Astrocyte (in vitro differentiated cells and primary cell): ENCODE measurements around the gene ZXDC. TPM values are rescaled to one million over a fixed set of nuclear protein-coding genes. Genes with fewer than 3 reads are reported as not detected.

Source experiments
- DNase-seq: peaks from one replicate; pipeline ENCODE4 v3.0.0-alpha.2; 2010; ENCODE audit warnings: low read depth
- FAIRE-seq: peaks from 2 replicates; lab custom pipeline; 2011; peaks lifted over from hg19 to GRCh38; lab: Jason Lieb, UNC
- H2AFZ ChIP-seq: 2 replicates; pipeline ENCODE4 v1.6.0; 2012; ENCODE audit warnings: low read depth, low read length, inconsistent platforms
- H3K27ac ChIP-seq: 2 replicates; pipeline ENCODE4 v1.5.1; 2011; ENCODE audit warnings: low read depth, low read length, inconsistent platforms
- H3K27me3 ChIP-seq: 2 replicates; pipeline ENCODE4 v1.6.0; 2011; ENCODE audit warnings: low read length, inconsistent platforms; ENCODE audit not compliant: insufficient read depth
- H3K36me3 ChIP-seq: 2 replicates; pipeline ENCODE4 v1.5.1; 2011; ENCODE audit warnings: low read length, inconsistent platforms; ENCODE audit not compliant: insufficient read depth
- H3K4me1 ChIP-seq: 2 replicates; pipeline ENCODE4 v1.5.1; 2011; ENCODE audit warnings: low read length, inconsistent platforms; ENCODE audit not compliant: insufficient read depth
- H3K4me2 ChIP-seq: 2 replicates; pipeline ENCODE4 v1.6.0; 2012; ENCODE audit warnings: low read length, inconsistent platforms
- H3K4me3 ChIP-seq: 2 replicates; pipeline ENCODE4 v1.5.1; 2011; ENCODE audit warnings: low read depth, mild to moderate bottlenecking, low read length, inconsistent platforms; ENCODE audit not compliant: insufficient read depth
- H3K79me2 ChIP-seq: 2 replicates; pipeline ENCODE4 v1.6.0; 2012; ENCODE audit warnings: mild to moderate bottlenecking, low read length, inconsistent platforms; ENCODE audit not compliant: insufficient read depth
- H3K9ac ChIP-seq: 2 replicates; pipeline ENCODE4 v1.6.0; 2012; ENCODE audit warnings: mild to moderate bottlenecking, low read length, inconsistent platforms
- H3K9me3 ChIP-seq: 2 replicates; pipeline ENCODE4 v1.5.1; 2012; ENCODE audit warnings: low read depth, mild to moderate bottlenecking, low read length, inconsistent platforms; ENCODE audit not compliant: insufficient read depth
- H4K20me1 ChIP-seq: 2 replicates; pipeline ENCODE4 v1.6.0; 2012; ENCODE audit warnings: low read length, inconsistent platforms; ENCODE audit not compliant: insufficient read depth
- H3K27ac Mint-ChIP-seq: one replicate; pipeline ENCODE4 v1.8.0; 2021; ENCODE audit warnings: mild to moderate bottlenecking, mixed read lengths; ENCODE audit not compliant: unreplicated experiment
- H3K27me3 Mint-ChIP-seq: one replicate; pipeline ENCODE4 v1.8.0; 2021; ENCODE audit warnings: low read depth, mixed read lengths; ENCODE audit not compliant: unreplicated experiment
- H3K36me3 Mint-ChIP-seq: one replicate; pipeline ENCODE4 v1.8.0; 2021; ENCODE audit warnings: low read depth, mixed read lengths; ENCODE audit not compliant: unreplicated experiment
- H3K4me1 Mint-ChIP-seq: one replicate; pipeline ENCODE4 v1.8.0; 2021; ENCODE audit warnings: low read depth, mixed read lengths; ENCODE audit not compliant: unreplicated experiment
- H3K4me3 Mint-ChIP-seq: one replicate; pipeline ENCODE4 v1.8.0; 2021; ENCODE audit warnings: mild to moderate bottlenecking, moderate library complexity, mixed read lengths; ENCODE audit not compliant: unreplicated experiment
- H3K9me3 Mint-ChIP-seq: one replicate; pipeline ENCODE4 v1.8.0; 2021; ENCODE audit warnings: mild to moderate bottlenecking, mixed read lengths; ENCODE audit not compliant: unreplicated experiment
- CTCF ChIP-seq: IDR thresholded peaks from 2 replicates; pipeline ENCODE4 v1.5.1; 2011; ENCODE audit warnings: low read depth, mild to moderate bottlenecking, inconsistent platforms, low read length, moderate library complexity; ENCODE audit not compliant: insufficient read depth
- EZH2 ChIP-seq: IDR thresholded peaks from 2 replicates; pipeline ENCODE4 v1.6.1; 2012; ENCODE audit warnings: mild to moderate bottlenecking, low read length, inconsistent platforms; ENCODE audit not compliant: insufficient read depth
- total RNA-seq: library from RNA; stranded (reverse); gene quantifications from 2 replicates; pipeline ENCODE4 v1.2.1, GENCODE V29; 2021

ZXDC gene
- total RNA-seq, 1 donor from 2014 or later: 19.6 TPM

DNA sequence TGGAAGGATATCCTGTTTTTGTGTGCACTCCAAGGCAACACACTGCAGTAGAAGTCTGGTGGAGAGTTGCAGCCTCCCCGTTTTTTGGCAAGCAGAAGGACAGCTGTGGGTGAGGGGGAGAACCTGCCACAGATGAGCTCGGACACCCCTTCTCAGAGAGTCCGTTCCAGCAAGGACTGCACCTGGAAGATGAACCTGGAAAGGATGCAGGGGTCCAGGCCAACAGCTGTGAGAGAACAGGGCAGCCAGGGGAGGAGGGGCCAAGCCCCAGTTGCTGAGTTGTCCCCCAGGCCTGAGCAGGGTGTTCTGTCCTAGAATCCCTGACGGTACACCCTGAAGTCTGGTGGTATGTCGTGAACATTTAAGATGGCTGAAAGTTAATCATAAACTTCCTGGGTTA, 30.2 kb downstream of the ZXDC start:
- H3K36me3 Mint-ChIP-seq: peaks cover 3% of the 10 kb centered on the region
- DNase-seq (no peak), FAIRE-seq (no peak)
- Histone ChIP-seq H2AFZ (no peak overlapping the region), H3K9ac (no peak overlapping the region), H3K9me3 (no peaks in the 10 kb centered on the region), H3K79me2 (no peaks in the 10 kb centered on the region), H3K36me3 (no peaks in the 10 kb centered on the region), H3K4me3 (no peak overlapping the region), H3K27ac (no peak overlapping the region), H3K27me3 (no peaks in the 10 kb centered on the region), H3K4me1 (no peaks in the 10 kb centered on the region), H4K20me1 (peaks cover 24% of the 10 kb centered on the region), H3K4me2 (no peak overlapping the region)
- TF ChIP-seq EZH2 (no peak), CTCF (no peak)
- no peaks in the 10 kb centered on the region for H3K9me3 Mint-ChIP-seq
- H3K27ac Mint-ChIP-seq: no peak overlapping the region
- H3K27me3 Mint-ChIP-seq: no peaks in the 10 kb centered on the region
- H3K4me3 Mint-ChIP-seq: no peak overlapping the region
- no peaks in the 10 kb centered on the region for H3K4me1 Mint-ChIP-seq

DNA sequence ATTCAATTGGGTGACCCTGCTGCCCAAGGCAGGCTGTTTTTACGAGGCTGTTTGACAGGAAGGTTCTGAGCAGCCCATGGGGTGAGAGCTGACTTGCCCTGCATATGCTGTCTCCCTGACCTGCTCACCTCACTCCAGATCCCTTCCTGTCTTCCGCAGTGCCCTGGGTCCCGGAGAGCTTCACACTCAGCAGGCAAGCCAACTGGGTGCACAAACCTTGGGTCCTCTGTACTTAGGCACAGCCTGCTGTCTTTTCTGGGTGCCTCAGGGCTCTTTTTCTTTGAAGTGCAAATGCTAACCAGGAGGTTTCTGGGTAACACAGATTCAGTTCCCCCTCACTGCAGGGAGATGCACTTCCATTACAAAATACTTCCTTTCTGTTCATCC, 32.8 kb downstream of the ZXDC start:
- no peak overlapping the region for H3K27ac Mint-ChIP-seq
- no peak overlapping the region for H3K27ac ChIP-seq
- H3K79me2 ChIP-seq: no peaks in the 10 kb centered on the region
- no peak for FAIRE-seq
- TF ChIP-seq EZH2 (no peak), CTCF (no peak)
- DNase-seq: no peak
- H3K9me3 ChIP-seq: no peaks in the 10 kb centered on the region
- H3K4me2 ChIP-seq: no peak overlapping the region
- no peaks in the 10 kb centered on the region for H3K36me3 ChIP-seq
- H3K4me3 ChIP-seq: no peak overlapping the region
- no peak overlapping the region for H3K4me3 Mint-ChIP-seq
- no peaks in the 10 kb centered on the region for H3K27me3 ChIP-seq
- no peaks in the 10 kb centered on the region for H3K27me3 Mint-ChIP-seq
- no peaks in the 10 kb centered on the region for H3K4me1 ChIP-seq
- H3K36me3 Mint-ChIP-seq: no peaks in the 10 kb centered on the region
- no peak overlapping the region for H3K9ac ChIP-seq
- peaks cover 15% of the 10 kb centered on the region for H4K20me1 ChIP-seq
- no peaks in the 10 kb centered on the region for H3K9me3 Mint-ChIP-seq
- no peaks in the 10 kb centered on the region for H3K4me1 Mint-ChIP-seq
- H2AFZ ChIP-seq: no peak overlapping the region

- H2AFZ ChIP-seq: no peak overlapping the region
- H3K9me3 ChIP-seq: no peaks in the 10 kb centered on the region
- H3K9ac ChIP-seq: no peak overlapping the region
- no peak overlapping the region for H3K4me3 Mint-ChIP-seq
- no peak for DNase-seq
- H3K27me3 ChIP-seq: no peaks in the 10 kb centered on the region
- H3K4me1 Mint-ChIP-seq: no peaks in the 10 kb centered on the region
- peaks cover 15% of the 10 kb centered on the region for H4K20me1 ChIP-seq
- H3K79me2 ChIP-seq: no peaks in the 10 kb centered on the region
- no peaks in the 10 kb centered on the region for H3K36me3 ChIP-seq
- no peak for FAIRE-seq
- no peak overlapping the region for H3K4me2 ChIP-seq
- no peaks in the 10 kb centered on the region for H3K9me3 Mint-ChIP-seq
- H3K27ac Mint-ChIP-seq: no peak overlapping the region
- H3K36me3 Mint-ChIP-seq: no peaks in the 10 kb centered on the region
- no peak overlapping the region for H3K27ac ChIP-seq
- no peaks in the 10 kb centered on the region for H3K27me3 Mint-ChIP-seq
- H3K4me3 ChIP-seq: no peak overlapping the region
- H3K4me1 ChIP-seq: no peaks in the 10 kb centered on the region
- TF ChIP-seq EZH2: no peak
- no peak for TF ChIP-seq CTCF
These were observed 33.4 kb downstream of the ZXDC start for GRCh38 chr3:126442094-126442855.
